HCT116 (cell line): Measurements from ENCODE around the gene GDPD3. TPM values are rescaled to one million over a fixed set of nuclear protein-coding genes. Genes with fewer than 3 reads are reported as not detected.

Source experiments
- ATAC-seq: fragments of 200-7000 bp; cut with Tn5 transposase; 2 replicates; pipeline ENCODE4 v1.9.1; 2020; ENCODE audit warnings: mild to moderate bottlenecking, moderate library complexity
- BruUV-seq: library from RNA; stranded (reverse); fragments of 400-500 nt; replicated peaks from 2 replicates; lab custom pipeline; 2021; lab: Mats Ljungman, UMichigan
- CTCF ChIA-PET: fragments of 300-600 bp; sonication (Branson Sonifier 250); formaldehyde crosslinking; loops from one replicate; lab custom pipeline; 2021; ENCODE audit warnings: antibody characterized with exemption; lab: Charles Lee
- POLR2A ChIA-PET: fragments of 300-600, 350-600 bp; sonication (Branson Sonifier 250); formaldehyde crosslinking; loops from one replicate; lab custom pipeline; 2021; ENCODE audit warnings: antibody characterized with exemption; lab: Charles Lee
- RAD21 ChIA-PET, 2 experiments: fragments of 300-600 bp; sonication (Branson Sonifier 250); formaldehyde crosslinking; loops; one replicate each; lab custom pipeline; 2023; ENCODE audit warnings: low total read pairs in 2 of 2; ENCODE audit not compliant: uncharacterized antibody in 2 of 2, unreplicated experiment in 2 of 2, low non-redundant PET in 1 of 2; lab: Charles Lee
- DNase-seq: peaks from one replicate; pipeline ENCODE4 v3.0.0-alpha.2; 2010; ENCODE audit warnings: low read depth, low spot score
- H2AFZ ChIP-seq: fragments of 200-600 bp; shearing (Covaris generic), sonication (generic); 2 replicates; pipeline ENCODE4 v1.6.1; 2017; ENCODE audit warnings: low read depth, mixed run types, mixed read lengths, antibody characterized with exemption, low read length; ENCODE audit not compliant: poor library complexity, severe bottlenecking
- H3K27ac ChIP-seq: 2 replicates; pipeline ENCODE4 v1.5.1; 2012; ENCODE audit warnings: low read depth, low read length
- H3K27me3 ChIP-seq: fragments of 200-600 bp; sonication (generic); 2 replicates; pipeline ENCODE4 v1.6.1; 2016; ENCODE audit warnings: mixed run types, low read length, mixed read lengths; ENCODE audit not compliant: insufficient read depth
- H3K36me3 ChIP-seq, 2 experiments: fragments of 200-500 bp in 1 of 2; fragments of 200-600 bp in 1 of 2; sonication (Bioruptor generic) in 1 of 2; sonication (generic) in 1 of 2; 2 replicates each; pipeline versions ENCODE4 v1.5.1 to v1.6.1; 2014 to 2016; ENCODE audit warnings: low read length in 2 of 2, inconsistent platforms in 1 of 2, mixed read lengths in 1 of 2, mixed run types in 1 of 2; ENCODE audit not compliant: insufficient read depth in 2 of 2, control insufficient read depth in 1 of 2
- H3K4me1 ChIP-seq, 2 experiments: fragments of 200-600 bp in 1 of 2; sonication (generic) in 1 of 2; 2 replicates each; pipeline versions ENCODE4 v1.5.1 to v1.6.1; 2012 to 2017; ENCODE audit warnings: low read length in 2 of 2, inconsistent platforms in 1 of 2, mild to moderate bottlenecking in 1 of 2, mixed read lengths in 1 of 2, mixed run types in 1 of 2, moderate library complexity in 1 of 2; ENCODE audit not compliant: insufficient read depth in 2 of 2, control insufficient read depth in 1 of 2
- H3K4me2 ChIP-seq: fragments of 200-600 bp; sonication (generic); 2 replicates; pipeline ENCODE4 v1.6.1; 2017; ENCODE audit warnings: mixed run types, low read length, mixed read lengths
- H3K4me3 ChIP-seq, 2 experiments: fragments of 200-600 bp in 1 of 2; sonication (generic) in 1 of 2; replicated peaks in 1 of 2; 2 replicates each; pipeline ENCODE4 v1.5.1; 2011 to 2016; ENCODE audit warnings: low read length in 2 of 2, control low read depth in 1 of 2, low read depth in 1 of 2, mild to moderate bottlenecking in 1 of 2, mixed read lengths in 1 of 2, mixed run types in 1 of 2
- H3K79me2 ChIP-seq: fragments of 200-600 bp; sonication (generic); 2 replicates; pipeline ENCODE4 v1.6.1; 2017; ENCODE audit warnings: mild to moderate bottlenecking, mixed run types, low read length, moderate library complexity, mixed read lengths; ENCODE audit not compliant: insufficient read depth
- H3K9ac ChIP-seq: fragments of 200-600 bp; sonication (generic); 2 replicates; pipeline ENCODE4 v1.6.1; 2016; ENCODE audit warnings: low read length, mixed read lengths
- H3K9me2 ChIP-seq: fragments of 200-600 bp; sonication (generic), shearing (Covaris generic); 2 replicates; pipeline ENCODE4 v1.6.1; 2017; ENCODE audit warnings: mixed run types, mild to moderate bottlenecking, moderate library complexity; ENCODE audit not compliant: insufficient read depth
- H3K9me3 ChIP-seq, 2 experiments: fragments of 200-500 bp in 1 of 2; fragments of 200-600 bp in 1 of 2; sonication (Bioruptor generic) in 1 of 2; sonication (generic) in 1 of 2; 2 replicates each; pipeline ENCODE4 v1.6.1; 2014 to 2017; ENCODE audit warnings: low read length in 2 of 2, mixed read lengths in 2 of 2, inconsistent platforms in 1 of 2, low read depth in 1 of 2, mild to moderate bottlenecking in 1 of 2, mixed run types in 1 of 2, moderate library complexity in 1 of 2; ENCODE audit not compliant: control insufficient read depth in 1 of 2, insufficient read depth in 1 of 2
- H4K20me1 ChIP-seq: fragments of 200-600 bp; sonication (generic), shearing (Covaris generic); 2 replicates; pipeline ENCODE4 v1.6.1; 2017; ENCODE audit warnings: mixed run types, mild to moderate bottlenecking, moderate library complexity; ENCODE audit not compliant: insufficient read depth
- CBX3 ChIP-seq: IDR thresholded peaks from 2 replicates; pipeline ENCODE4 v1.6.1; 2012; ENCODE audit warnings: low read depth
- CEBPB ChIP-seq: IDR thresholded peaks from 2 replicates; pipeline ENCODE4 v1.6.1; 2012; ENCODE audit warnings: low read depth
- EGR1 ChIP-seq: IDR thresholded peaks from 2 replicates; pipeline ENCODE4 v1.6.1; 2012; ENCODE audit warnings: low read depth
- EZH2phosphoT487 ChIP-seq: fragments of 200-600 bp; IDR thresholded peaks from 2 replicates; pipeline ENCODE4 v1.6.1; 2018; ENCODE audit warnings: antibody characterized with exemption, borderline replicate concordance
- FOSL1 ChIP-seq: IDR thresholded peaks from 2 replicates; pipeline ENCODE4 v1.6.1; 2012; ENCODE audit warnings: low read depth
- JUND ChIP-seq: IDR thresholded peaks from 2 replicates; pipeline ENCODE4 v1.6.1; 2012
- POLR2A ChIP-seq: IDR thresholded peaks from 2 replicates; pipeline ENCODE4 v1.7.0; 2011; ENCODE audit warnings: borderline replicate concordance; ENCODE audit not compliant: insufficient read depth, insufficient read length; ENCODE audit errors: extremely low read depth
- POLR2AphosphoS5 ChIP-seq: IDR thresholded peaks from 2 replicates; pipeline ENCODE4 v1.6.1; 2011; ENCODE audit warnings: mild to moderate bottlenecking, low read depth, low read length, moderate library complexity
- RAD21 ChIP-seq: IDR thresholded peaks from 2 replicates; pipeline ENCODE4 v1.6.1; 2012; ENCODE audit warnings: low read depth, mild to moderate bottlenecking
- SRF ChIP-seq: IDR thresholded peaks from 2 replicates; pipeline ENCODE4 v1.6.1; 2012; ENCODE audit warnings: low read depth
- ZFX ChIP-seq: fragments of 450-650 bp; IDR thresholded peaks from 2 replicates; pipeline ENCODE4 v1.6.1; 2017
- ZNF274 ChIP-seq: fragments of 200-500 bp; sonication (Bioruptor generic); IDR thresholded peaks from 2 replicates; pipeline ENCODE4 v1.6.1; 2014; ENCODE audit warnings: mild to moderate bottlenecking, low read depth, low read length, inconsistent platforms
- intact Hi-C: fragments of 100-400 bp; cut with micrococcal nuclease; formaldehyde crosslinking; loops from 2 replicates; pipeline ENCODE4 v1.10.0; 2022
- total RNA-seq: library from RNA; stranded (reverse); gene quantifications from one replicate; pipeline ENCODE4 v1.2.1, GENCODE V29; 2021; ENCODE audit not compliant: unreplicated experiment
- TF ChIP-seq, protein P1 (sequence below): IDR thresholded peaks from 2 replicates; pipeline ENCODE4 v1.6.1; 2012; ENCODE audit warnings: low read depth
- TF ChIP-seq, protein P2 (sequence below): IDR thresholded peaks from 2 replicates; pipeline ENCODE4 v1.6.1; 2012
- TF ChIP-seq, protein P3 (sequence below), 3 experiments: fragments of 200-600 bp in 1 of 3; sonication (generic) in 1 of 3; IDR thresholded peaks in 2 of 3; conservative IDR thresholded peaks in 1 of 3; 2 replicates each; pipeline ENCODE4 v1.5.1; 2012 to 2017; ENCODE audit warnings: low read depth in 2 of 3, low read length in 2 of 3, antibody characterized with exemption in 1 of 3, borderline replicate concordance in 1 of 3, control low read depth in 1 of 3, mild to moderate bottlenecking in 1 of 3, mixed read lengths in 1 of 3, mixed run types in 1 of 3, moderate library complexity in 1 of 3; ENCODE audit not compliant: insufficient read depth in 1 of 3
- TF ChIP-seq, protein P4 (sequence below): IDR thresholded peaks from 2 replicates; pipeline ENCODE4 v1.6.1; 2012

The GDPD3 gene
- total RNA-seq, 1 experiment from 2014 or later = 7.0 TPM

DNA sequence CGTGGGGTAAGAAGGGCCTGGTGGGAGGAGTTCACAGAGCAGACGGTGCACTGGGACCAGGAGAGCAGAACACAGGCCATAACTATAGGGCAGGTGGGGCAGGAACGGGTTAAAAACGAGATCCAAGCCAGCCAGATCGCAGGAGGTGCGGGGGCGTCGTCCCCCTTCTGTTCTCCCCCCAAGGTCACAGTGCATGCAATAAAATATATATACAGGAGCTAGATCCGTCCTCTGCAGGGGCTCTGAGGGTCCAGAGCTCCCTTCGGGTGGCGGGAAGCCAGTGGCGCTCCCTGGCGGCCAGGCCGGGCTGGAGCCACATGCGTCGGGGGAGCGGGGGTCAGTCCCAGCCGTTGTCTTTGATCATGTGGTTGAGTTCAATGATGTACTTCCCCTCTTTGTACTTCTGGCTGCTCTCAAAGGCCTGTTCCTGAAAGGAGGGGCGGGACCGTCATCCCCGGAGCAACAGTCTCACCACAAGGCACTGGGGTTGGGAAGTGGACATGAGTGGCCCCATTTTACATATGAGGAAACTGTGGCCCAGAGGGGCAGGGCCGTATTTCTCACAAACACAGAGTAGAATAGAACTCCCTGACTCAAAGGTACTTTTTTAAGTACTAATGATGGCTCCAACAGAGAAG lies 20.8 kb downstream of the GDPD3 start (continued):
- TF ChIP-seq, protein P1, sequence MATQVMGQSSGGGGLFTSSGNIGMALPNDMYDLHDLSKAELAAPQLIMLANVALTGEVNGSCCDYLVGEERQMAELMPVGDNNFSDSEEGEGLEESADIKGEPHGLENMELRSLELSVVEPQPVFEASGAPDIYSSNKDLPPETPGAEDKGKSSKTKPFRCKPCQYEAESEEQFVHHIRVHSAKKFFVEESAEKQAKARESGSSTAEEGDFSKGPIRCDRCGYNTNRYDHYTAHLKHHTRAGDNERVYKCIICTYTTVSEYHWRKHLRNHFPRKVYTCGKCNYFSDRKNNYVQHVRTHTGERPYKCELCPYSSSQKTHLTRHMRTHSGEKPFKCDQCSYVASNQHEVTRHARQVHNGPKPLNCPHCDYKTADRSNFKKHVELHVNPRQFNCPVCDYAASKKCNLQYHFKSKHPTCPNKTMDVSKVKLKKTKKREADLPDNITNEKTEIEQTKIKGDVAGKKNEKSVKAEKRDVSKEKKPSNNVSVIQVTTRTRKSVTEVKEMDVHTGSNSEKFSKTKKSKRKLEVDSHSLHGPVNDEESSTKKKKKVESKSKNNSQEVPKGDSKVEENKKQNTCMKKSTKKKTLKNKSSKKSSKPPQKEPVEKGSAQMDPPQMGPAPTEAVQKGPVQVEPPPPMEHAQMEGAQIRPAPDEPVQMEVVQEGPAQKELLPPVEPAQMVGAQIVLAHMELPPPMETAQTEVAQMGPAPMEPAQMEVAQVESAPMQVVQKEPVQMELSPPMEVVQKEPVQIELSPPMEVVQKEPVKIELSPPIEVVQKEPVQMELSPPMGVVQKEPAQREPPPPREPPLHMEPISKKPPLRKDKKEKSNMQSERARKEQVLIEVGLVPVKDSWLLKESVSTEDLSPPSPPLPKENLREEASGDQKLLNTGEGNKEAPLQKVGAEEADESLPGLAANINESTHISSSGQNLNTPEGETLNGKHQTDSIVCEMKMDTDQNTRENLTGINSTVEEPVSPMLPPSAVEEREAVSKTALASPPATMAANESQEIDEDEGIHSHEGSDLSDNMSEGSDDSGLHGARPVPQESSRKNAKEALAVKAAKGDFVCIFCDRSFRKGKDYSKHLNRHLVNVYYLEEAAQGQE = no peak
- no peak for TF ChIP-seq ZNF274
- no peak for TF ChIP-seq FOSL1
- TF ChIP-seq, protein P2, sequence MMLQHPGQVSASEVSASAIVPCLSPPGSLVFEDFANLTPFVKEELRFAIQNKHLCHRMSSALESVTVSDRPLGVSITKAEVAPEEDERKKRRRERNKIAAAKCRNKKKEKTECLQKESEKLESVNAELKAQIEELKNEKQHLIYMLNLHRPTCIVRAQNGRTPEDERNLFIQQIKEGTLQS = no peak
- TF ChIP-seq POLR2AphosphoS5 = peak; percentile 37; the same call in 1 of the 2 replicates
- no peak for TF ChIP-seq EZH2phosphoT487

DNA sequence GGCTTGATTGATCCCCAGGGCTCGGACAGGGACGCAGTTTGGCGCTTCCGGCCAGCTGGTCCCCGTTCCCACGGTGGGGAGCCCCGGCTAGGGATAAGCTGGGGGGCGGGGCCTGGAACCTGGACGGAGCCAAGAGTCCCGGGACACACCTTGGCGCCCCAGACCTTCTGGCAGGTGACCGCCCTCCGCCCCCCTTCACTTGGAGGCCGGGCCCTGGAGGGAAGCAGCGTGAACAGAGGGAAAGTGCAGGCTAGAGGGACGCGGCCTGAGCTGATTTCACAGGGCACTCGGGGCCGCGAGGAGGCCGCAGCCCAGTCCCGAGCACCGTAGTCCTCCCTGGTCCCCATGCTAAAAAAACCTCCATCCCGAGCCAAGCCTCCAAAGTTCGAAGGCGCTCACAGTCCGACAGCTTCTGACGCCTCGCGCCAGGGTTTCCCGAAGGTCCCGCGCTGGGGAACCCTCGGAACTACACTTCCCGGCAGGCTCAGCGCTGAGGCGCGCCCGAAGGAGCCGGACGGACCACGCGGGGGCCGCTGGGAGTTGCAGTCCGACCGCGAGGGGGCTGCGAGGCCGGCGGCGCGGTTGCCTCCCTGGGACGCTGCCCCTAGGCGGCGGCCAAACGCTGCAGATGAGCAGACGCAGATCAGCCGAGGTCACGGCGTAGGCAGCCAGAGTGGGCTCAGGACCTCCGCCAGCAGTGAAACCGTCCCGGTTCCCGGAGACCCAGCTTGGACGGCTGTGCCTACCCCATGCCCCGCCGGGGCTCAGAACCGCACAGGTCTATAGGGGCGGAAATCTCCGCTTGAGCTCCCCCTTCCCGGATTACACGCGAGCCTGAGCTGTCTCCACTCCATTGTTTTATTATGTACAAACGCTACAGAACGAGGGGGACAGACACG lies 21.6 kb downstream of the GDPD3 start, which contains the start of gene TBX6:
Gene TBX6, minus strand, starts transcription at position 451 of the 899 bp plus-strand sequence. CDS start 731 bp downstream, outside the sequence.
- intact Hi-C loops = loop anchor here (5.0 kb wide), 1 partner anchor 316 kb away; the partner anchor contains the start of gene ZNF771
- DNase-seq (peak; percentile 74), ATAC-seq (peak; percentile 89)
- peaks cover 0 to 4% of the 10 kb centered on the region in 2 experiments; a peak in 1 of 4 replicates for H3K9me3 ChIP-seq
- H3K27ac ChIP-seq = peak within 1 kb of the TSS; percentile 77
- H3K36me3 ChIP-seq = no peaks in the 10 kb centered on the region
- ChIA-PET POLR2A (interaction anchor here (0.7 to 2.7 kb wide), 7 partner anchors 12 to 602 kb away, joined by 3 to 10 read pairs (median 3); partner anchors contain the start of genes ALDOA and PRR14), RAD21 (interaction anchor here in 1 of 2 experiments (0.6 kb wide), 1 partner anchor 304 kb away, joined by 3 read pairs; the partner anchor contains the start of gene ZNF48), CTCF (interaction anchor here (0.6 to 6.3 kb wide), 22 partner anchors 11 to 602 kb away, joined by 3 to 48 read pairs (median 4); partner anchors contain the start of genes ALDOA, CORO1A, DCTPP1 and PRR14)
- H3K9ac ChIP-seq = peak within 1 kb of the TSS; percentile 77
- no peaks in the 10 kb centered on the region for H3K9me2 ChIP-seq
- H3K27me3 ChIP-seq = no peaks in the 10 kb centered on the region
- peak within 1 kb of the TSS; percentile 96 for H3K4me2 ChIP-seq
- peaks cover 14 to 62% of the 10 kb centered on the region in 2 experiments for H3K4me1 ChIP-seq
- H3K79me2 ChIP-seq = no peaks in the 10 kb centered on the region
- H2AFZ ChIP-seq = peak within 1 kb of the TSS; percentile 82
- peak within 1 kb of the TSS; percentile 62 to 68 for H3K4me3 ChIP-seq
- no peaks in the 10 kb centered on the region for H4K20me1 ChIP-seq
- BruUV-seq = no TSS peak
- peak; percentile 4 for TF ChIP-seq POLR2A
- TF ChIP-seq EGR1 = no peak
- TF ChIP-seq POLR2AphosphoS5 = peak; percentile 49; the same call in 1 of the 2 replicates
- TF ChIP-seq ZNF274 = no peak
- no peak for TF ChIP-seq CEBPB
- TF ChIP-seq, protein P3, sequence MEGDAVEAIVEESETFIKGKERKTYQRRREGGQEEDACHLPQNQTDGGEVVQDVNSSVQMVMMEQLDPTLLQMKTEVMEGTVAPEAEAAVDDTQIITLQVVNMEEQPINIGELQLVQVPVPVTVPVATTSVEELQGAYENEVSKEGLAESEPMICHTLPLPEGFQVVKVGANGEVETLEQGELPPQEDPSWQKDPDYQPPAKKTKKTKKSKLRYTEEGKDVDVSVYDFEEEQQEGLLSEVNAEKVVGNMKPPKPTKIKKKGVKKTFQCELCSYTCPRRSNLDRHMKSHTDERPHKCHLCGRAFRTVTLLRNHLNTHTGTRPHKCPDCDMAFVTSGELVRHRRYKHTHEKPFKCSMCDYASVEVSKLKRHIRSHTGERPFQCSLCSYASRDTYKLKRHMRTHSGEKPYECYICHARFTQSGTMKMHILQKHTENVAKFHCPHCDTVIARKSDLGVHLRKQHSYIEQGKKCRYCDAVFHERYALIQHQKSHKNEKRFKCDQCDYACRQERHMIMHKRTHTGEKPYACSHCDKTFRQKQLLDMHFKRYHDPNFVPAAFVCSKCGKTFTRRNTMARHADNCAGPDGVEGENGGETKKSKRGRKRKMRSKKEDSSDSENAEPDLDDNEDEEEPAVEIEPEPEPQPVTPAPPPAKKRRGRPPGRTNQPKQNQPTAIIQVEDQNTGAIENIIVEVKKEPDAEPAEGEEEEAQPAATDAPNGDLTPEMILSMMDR (IDR thresholded peaks at IDR 0.05 in 2 of 3, conservative IDR thresholded peaks at IDR 0.05 in 1 of 3; ENCODE audit: borderline replicate concordance in 1 of 3, insufficient read depth in 1 of 3, low read depth in 2 of 3, low read length in 2 of 3) = peak; percentile 44 to 76 (median 63); a peak in 5 of 6 replicates
- TF ChIP-seq SRF = no peak
- TF ChIP-seq ZFX = no peak; the same call in 1 of the 2 replicates
- TF ChIP-seq CBX3 = no peak
- peak; percentile 86 for TF ChIP-seq RAD21
- no peak for TF ChIP-seq JUND
- TF ChIP-seq, protein P4, sequence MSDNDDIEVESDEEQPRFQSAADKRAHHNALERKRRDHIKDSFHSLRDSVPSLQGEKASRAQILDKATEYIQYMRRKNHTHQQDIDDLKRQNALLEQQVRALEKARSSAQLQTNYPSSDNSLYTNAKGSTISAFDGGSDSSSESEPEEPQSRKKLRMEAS = peak; percentile 55; the same call in 1 of the 2 replicates
